GM19099 (cell line): ENCODE measurements around the gene PRLR.

ENCODE experiments used
- POLR2A ChIP-seq: IDR thresholded peaks from 3 replicates; pipeline ENCODE4 v1.6.1; 2011; ENCODE audit warnings: low read depth; ENCODE audit not compliant: insufficient read length; ENCODE audit errors: extremely low read depth

PRLR gene

DNA sequence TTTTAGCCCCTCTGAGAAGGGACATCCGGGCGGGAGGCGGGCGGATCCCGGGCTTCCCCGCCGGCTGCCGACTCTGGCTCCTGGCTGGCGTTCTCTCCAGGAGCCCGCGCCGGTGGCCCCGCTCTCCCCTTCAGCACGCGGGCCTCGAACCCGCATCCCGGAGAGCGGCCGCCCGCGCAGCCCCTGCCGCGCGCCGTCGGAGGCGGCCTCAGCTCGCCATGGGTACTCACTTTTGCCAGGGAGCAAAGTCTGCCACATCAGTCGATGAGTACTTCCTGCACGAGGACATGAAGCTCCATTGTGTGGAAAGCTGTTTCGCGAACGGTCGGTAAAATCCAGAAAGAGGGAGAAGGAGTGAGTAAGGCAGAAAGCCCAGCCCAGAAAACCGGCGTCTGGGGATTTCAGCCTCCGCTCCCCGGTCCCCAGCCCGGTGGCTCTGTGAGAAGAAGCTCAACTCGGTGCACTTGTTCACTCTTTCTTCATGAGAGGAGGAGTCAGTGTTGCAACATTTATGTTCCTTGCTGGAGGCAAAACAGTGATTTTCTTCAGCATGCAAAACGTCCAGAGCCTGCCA lies at the start of gene PRLR:
Gene PRLR, minus strand, starts transcription at position 450 of the 574 bp plus-strand sequence. CDS start 140,867 bp downstream, outside the sequence.
- peak; percentile 4 for TF ChIP-seq POLR2A

DNA sequence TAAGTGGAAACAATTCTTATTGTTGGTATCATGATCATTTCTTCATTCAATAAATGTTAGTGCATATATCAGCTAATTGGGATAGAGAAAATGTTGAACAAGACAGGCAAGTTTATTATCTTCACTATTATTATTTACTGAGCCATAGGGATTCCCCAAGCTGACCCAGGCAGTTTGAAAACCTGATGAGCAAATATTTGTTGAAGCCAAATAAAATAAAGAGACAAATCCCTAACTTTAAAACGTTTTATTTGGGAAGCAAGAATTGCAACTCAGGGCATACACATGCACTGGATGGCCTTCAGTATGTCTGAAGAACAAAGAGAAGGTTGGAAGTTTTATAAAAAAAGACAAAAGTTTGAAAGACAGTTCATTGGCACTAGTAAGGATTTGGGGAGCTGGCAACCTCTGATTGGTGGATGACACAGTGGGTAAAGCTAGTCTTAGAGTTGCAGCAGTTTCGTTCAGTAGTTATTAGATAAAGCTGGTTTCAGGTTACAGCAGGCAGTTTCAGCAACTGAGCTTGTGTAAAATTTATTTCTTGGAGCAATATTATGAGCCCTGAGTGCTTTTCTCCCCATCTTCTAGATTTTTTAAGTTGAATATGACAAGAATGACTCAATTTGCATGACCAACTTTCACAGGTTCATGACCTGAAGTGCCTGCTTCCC lies 44.7 kb upstream of the PRLR start:
- TF ChIP-seq POLR2A: no peak

DNA sequence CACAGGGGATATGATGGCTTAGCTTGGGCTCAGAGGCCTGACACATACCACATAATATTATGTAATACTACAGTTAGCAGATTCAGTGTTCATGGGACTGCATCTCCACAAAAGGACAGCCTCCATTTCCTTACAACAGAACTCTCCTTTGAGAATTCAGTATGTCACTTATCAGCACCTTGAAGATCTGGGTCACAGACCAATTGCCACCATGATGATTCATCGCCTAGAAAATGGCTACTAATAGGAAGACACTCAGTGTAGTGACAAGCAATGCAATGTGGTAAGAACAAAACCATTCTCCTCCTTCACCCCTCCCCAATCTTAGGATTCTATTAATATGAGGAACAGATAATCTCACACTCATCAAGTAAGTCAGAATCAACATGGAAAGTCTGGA lies 38.7 kb upstream of the PRLR start:
- TF ChIP-seq POLR2A: no peak

DNA sequence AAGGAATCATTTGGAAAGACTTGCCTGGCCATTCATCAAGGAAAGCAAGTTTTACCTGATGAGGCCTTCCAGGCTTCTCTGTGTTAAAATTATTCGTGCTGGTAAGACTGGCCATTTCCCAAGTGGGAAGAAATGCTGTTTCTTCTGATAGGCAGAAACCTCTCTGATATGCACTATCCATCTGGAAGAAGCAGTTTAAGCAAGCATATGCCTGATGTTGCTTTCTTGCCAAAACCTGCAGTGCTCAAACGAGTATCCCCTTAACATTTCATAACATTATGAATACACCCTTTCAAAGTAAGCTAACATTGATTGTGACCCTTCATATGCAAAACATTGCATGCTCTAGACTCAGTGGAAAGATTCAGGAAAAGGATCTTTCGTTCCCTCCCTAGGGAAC lies 36.0 kb upstream of the PRLR start:
- no peak for TF ChIP-seq POLR2A

DNA sequence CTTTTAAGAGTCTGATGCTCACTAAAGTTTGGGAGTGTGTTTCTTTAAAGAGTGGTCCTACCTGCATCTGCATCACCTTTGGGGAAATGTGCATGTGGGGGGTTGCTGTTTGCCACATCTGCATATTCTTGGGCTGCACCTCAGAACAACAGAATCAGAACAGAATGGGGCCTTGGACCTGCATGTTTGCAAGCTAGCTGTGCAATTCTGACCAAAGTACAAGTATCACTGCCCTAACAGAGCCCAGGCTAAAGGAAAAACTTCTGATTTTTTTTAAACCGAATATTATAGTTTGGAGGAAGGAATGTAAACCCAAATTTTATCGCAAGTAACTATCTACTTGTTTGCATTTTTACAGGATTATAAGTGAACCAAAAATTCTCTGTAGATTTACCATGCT lies 34.2 kb upstream of the PRLR start:
- no peak for TF ChIP-seq POLR2A

DNA sequence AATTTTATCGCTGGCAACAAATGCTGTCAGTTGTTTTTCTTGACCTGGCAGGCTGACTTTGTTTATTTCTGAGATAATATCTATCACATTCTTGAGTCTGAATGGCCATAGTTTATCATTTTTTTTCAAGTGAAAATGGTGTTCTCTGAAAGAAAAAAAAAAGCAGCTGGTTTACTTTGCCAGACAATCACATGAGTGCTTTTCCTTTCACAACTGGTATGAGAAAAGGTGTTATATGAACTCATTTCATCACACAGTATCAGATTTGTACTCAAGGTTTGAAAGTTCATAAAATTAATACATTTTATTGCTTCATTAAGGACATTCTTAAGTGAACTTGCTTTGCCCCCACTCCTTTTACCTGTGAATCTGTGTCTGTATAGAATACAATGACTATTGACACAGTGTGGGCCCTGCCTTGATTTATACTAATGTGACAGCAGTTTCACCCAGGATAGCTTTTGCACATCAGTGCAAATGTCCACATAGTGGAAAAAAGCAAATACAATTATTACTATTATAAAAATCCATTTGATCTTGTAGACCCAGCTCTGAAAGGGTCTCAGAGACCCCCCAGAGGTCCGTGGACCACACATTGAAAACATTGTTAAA lies 33.1 kb upstream of the PRLR start:
- TF ChIP-seq POLR2A: no peak

DNA sequence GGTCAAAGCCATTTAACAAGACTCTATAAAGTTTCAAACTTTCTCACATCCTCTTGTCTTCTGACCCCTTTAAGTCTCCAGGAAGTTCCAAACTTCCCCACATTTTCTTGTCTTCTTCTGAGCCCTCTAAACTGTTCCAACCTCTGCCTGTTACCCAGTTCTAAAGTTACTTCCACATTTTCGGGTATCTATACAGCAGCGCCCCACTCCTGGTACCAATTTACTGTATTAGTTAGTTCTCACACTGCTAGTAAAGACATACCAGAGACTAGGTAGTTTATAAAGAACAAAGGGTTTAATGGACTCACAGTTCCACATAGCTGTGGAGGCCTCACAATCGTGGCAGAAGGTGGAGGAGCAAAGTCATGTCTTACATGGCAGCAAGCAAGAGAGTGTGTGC lies 23.3 kb upstream of the PRLR start:
- TF ChIP-seq POLR2A: no peak

DNA sequence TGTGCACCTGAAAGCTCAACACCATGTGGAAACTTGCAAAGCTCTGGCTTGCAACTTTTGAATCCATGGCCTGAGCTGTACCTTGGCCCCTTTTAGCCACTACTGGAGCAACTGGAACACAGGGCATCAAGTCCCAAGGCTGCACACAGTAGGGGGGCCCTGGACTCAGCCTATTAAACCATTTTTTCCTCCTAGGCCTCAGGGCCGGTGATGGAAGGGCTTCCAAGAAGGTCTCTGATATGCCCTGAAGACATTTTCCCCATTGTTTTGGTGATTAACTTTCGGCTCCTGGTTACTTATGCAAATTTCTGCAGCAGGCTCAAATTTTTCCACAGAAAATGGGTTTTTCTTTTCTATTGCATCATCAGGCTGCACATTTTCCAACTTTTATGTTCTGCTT lies 22.7 kb upstream of the PRLR start:
- no peak for TF ChIP-seq POLR2A

DNA sequence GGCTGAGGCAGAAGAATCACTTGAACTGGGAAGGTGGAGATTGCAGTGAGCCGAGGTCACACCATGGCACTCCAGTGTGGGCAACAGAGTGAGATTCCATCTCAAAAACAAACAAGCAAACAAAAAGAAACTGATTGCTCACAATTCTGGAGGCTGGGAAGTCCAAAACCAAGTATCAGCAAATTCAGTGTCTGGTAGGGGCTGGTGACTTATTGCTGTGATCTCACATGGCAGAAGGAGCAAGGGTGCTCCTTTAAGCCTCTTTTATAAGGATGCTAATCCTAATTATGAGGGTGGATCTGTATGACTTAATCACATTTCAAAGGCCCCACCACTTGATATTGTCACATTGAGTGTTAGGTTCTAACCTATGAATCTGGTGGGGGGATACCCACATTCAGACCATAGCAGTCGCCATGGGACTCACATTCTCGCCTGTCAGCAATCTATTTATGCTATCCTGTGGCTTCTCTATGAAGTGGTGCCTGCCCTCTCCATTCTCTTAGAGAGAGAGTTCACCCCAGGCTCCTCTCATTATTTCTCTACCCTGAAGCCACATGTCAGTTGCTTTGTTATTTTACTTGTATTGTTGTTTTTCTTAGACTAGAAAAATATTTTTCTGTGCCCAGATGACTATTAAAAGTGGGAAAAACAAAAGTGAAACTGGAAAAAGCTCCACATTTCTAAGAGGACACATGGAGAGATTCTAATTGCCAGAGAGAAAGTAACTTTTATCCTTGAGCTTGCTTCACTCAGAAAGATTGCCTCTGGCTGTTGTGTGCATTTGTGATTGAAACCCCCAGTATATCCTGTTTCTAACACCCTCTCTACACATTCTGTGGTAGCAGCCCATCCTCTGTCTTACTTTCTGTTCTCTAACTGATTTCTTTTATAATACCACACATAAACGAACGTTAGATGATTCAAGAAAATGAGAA lies 18.8 kb upstream of the PRLR start:
- no peak for TF ChIP-seq POLR2A

DNA sequence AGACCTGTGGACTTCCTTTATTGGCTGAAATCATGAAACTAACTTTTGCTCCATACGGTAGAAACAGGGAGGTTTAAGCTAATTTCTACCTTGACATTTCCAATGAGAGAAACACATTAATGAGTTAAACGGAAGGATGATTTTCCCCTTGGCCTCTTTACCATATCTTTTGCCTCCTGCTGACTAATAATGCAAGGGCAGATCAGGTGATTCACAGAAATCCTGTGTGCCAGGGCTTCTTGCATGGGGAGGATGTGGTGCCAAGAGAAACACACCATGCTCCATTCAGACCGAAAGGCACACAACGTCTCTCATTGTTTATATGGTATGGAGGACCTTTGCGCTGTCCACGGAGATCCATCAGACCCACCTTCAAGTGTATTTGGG lies 17.4 kb upstream of the PRLR start:
- no peak for TF ChIP-seq POLR2A

DNA sequence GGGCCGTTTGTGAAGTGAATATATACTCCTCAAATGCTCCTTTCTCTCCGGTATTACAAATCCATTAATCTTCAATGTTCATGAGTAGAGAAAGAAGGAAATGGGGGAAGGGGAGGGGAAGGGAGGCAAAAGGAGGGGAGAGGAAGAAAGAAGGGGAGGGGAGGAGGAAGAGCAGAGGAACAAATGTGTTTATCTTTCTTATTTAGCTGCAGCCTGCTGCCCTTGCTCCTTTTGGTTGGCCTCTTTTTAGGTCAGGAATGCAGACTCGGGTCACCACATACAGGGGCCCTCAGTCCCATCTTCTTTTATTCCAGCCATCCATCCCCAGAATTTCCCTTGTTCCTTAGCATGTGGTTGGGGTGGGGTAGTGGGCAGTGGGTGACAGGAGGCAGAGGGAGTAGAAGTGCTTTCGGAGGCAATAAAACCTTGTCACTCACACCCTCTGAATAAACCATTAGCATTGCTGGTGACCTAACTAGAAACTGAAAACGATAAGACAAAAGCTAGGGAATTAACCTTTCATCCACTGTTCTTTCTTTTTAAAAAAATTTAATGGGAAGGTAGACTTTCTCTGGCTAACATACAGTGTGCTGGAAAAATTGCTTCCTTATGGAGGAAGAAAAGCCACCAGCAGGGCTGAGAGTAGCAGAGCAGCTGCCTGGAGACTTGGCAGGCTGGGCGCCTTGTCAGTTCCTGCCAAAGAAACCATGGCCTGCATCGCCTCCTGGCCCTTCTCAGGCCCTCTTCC lies 16.8 kb upstream of the PRLR start:
- TF ChIP-seq POLR2A: no peak

DNA sequence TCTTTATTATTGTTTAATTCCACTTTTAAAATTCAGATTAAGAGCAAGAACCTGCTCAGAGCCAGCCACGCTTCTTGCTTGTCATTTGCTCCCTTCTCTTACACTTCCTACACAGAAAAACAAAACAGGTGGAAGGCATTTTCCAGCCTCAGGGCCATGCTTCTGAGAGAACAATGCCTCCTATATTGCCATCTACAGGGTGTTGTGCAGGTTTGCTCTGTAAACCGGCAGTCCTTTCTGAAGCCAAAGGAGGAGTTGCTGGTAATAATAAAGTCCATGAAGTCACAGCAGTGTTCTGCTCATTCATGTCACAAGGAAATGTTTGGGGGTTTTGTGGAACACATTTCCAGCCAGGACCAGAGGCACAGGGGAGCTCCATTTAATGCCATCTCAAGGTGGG lies 16.1 kb upstream of the PRLR start:
- no peak for TF ChIP-seq POLR2A

DNA sequence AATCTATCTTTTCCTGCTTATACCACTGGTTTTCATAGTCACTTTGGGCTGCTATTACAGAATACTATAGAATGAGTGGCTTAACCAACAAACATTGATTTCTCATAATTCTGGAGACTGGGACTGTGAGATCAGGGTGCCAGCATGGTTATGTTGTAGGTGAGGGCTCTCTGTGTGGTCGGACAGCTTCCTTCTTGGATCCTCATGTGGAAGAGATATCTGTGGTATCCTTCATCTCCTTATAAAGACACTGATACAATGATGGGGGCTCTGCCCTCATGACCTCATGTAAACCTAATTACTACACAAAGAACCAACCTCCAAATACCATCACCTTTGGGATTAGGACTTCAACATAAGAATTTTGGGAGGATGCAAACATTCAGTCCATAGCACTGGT lies 13.9 kb upstream of the PRLR start:
- no peak for TF ChIP-seq POLR2A

DNA sequence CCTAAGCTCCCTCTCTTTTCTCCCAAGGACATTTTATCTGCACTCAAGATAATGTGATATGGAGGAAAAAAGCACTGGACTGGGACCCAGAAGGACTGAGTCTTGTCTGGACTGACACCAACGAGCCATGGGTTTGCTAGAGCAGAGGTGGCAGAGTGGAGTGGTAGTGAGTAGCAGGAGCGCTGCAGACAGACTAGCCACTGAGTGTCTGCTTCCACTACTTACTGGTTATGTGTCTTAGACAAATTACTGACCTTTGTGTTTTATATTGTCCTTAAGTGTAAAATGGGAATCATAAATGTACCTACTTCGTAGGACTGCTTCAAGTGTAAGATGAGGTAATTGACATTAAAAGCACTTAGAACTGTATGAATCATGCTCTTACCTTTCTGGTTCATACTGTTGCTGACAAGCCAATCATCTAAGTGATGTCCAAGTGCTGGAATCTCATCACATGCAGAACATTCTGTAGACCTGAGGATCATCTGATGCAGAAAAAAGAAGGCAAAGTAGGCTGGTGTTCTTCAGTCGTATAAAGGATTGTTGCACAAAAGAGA lies 12.5 kb upstream of the PRLR start:
- TF ChIP-seq POLR2A: no peak
